OCI-LY1 (cell line): ENCODE measurements around the gene FBXL4.

Experiments
- CTCF ChIP-seq: fragments of 200-600 bp; sonication (generic), shearing (Covaris generic); IDR thresholded peaks from 2 replicates; pipeline ENCODE4 v1.5.1; 2017; ENCODE audit warnings: mild to moderate bottlenecking, antibody characterized with exemption, low read length, moderate library complexity, mixed read lengths
- EZH2 ChIP-seq: fragments of 200-600 bp; sonication (generic), shearing (Covaris generic); IDR thresholded peaks from 2 replicates; pipeline ENCODE4 v1.8.0; 2017; ENCODE audit warnings: borderline replicate concordance, mixed run types, mild to moderate bottlenecking, antibody characterized with exemption, low read length, moderate library complexity, mixed read lengths

GRCh38 chr6:98871057-98871456, 76.7 kb downstream of the FBXL4 start:
- no peak for TF ChIP-seq CTCF
- TF ChIP-seq EZH2 = no peak
